Gastroesophageal sphincter (tissue), 4 donors: ENCODE results near the gene BAHCC1. TPM values are rescaled to one million over a fixed set of nuclear protein-coding genes. Genes with fewer than 3 reads are reported as not detected.
A peak's percentile ranks its signal among the peaks of the same experiment; 100 is the strongest.

ENCODE experiments used
- ATAC-seq: fragments of 150-250 bp; one replicate; pipeline ENCODE4 v1.9.1; 2016; ENCODE audit warnings: mild to moderate bottlenecking, moderate library complexity
- H3K27ac ChIP-seq, 4 donors: fragments of 200-600 bp; sonication (generic) in 3 of 4; 1 replicate in 3 of 4; 2 replicates in 1 of 4; pipeline ENCODE4 v1.5.1; 2016 to 2019
- H3K27me3 ChIP-seq: fragments of 200-600 bp; sonication (generic); one replicate; pipeline ENCODE4 v1.5.1; 2019
- H3K36me3 ChIP-seq, 2 donors: fragments of 200-600 bp; sonication (generic); one replicate each; pipeline ENCODE4 v1.5.1; 2019; ENCODE audit warnings: control low read depth in 1 of 2
- H3K4me1 ChIP-seq, 3 donors: fragments of 200-600 bp; sonication (generic); 1 replicate in 2 of 3; 2 replicates in 1 of 3; pipeline ENCODE4 v1.5.1; 2016 to 2019; ENCODE audit warnings: control low read depth in 2 of 3
- H3K4me3 ChIP-seq, 2 donors: fragments of 200-600 bp; sonication (generic); one replicate each; pipeline ENCODE4 v1.5.1; 2019; ENCODE audit warnings: mild to moderate bottlenecking in 1 of 2, moderate library complexity in 1 of 2
- H3K9me3 ChIP-seq, 3 donors: fragments of 200-600 bp; sonication (generic); one replicate each; pipeline ENCODE4 v1.5.1; 2017 to 2019; ENCODE audit warnings: control low read depth in 2 of 3
- EP300 ChIP-seq: sonication (generic); formaldehyde crosslinking; IDR thresholded peaks from one replicate; pipeline ENCODE4 v1.6.1; 2017; ENCODE audit warnings: antibody characterized with exemption, mild to moderate bottlenecking
- POLR2A ChIP-seq, 2 donors: fragments of 450-650 bp; IDR thresholded peaks; one replicate each; pipeline ENCODE4 v1.6.1; 2017; ENCODE audit warnings: antibody characterized with exemption in 2 of 2, mild to moderate bottlenecking in 2 of 2, moderate library complexity in 1 of 2
- POLR2AphosphoS5 ChIP-seq: sonication (generic); formaldehyde crosslinking; IDR thresholded peaks from one replicate; pipeline ENCODE4 v1.6.1; 2017; ENCODE audit warnings: antibody characterized with exemption
- WGBS, 2 donors: methylation state at CpG; one replicate each; pipeline ENCODE4 v1.1.5; 2018; ENCODE audit warnings: low coverage in 1 of 2; 5-methylcytosine and 5-hydroxymethylcytosine counted together
- total RNA-seq, 4 donors: library from RNA; depleted of rRNA; stranded (reverse); fragments of >200 nt; gene quantifications; one replicate each; pipeline ENCODE4 v1.1.0, GENCODE V29; 2016
- TF ChIP-seq, protein P1 (sequence below), 4 experiments: fragments of 200-600 bp in 2 of 4; fragments of 450-650 bp in 2 of 4; sonication (generic) in 1 of 4; IDR thresholded peaks; one replicate each; pipeline ENCODE4 v1.5.1; 2017 to 2019; ENCODE audit warnings: antibody characterized with exemption in 4 of 4, mild to moderate bottlenecking in 2 of 4, moderate library complexity in 2 of 4

Gene BAHCC1
- total RNA-seq, 4 donors from 2014 or later, result 17.5 to 34.3 (median 19.5) TPM

GRCh38 chr17:81459864-81460263 lies 64.6 kb downstream of the BAHCC1 start:
- ATAC-seq, result no peak
- Histone ChIP-seq H3K9me3 (no peaks in the 10 kb centered on the region), H3K4me3 (no peak overlapping the region), H3K27me3 (no peaks in the 10 kb centered on the region), H3K4me1 (no peaks in the 10 kb centered on the region), H3K27ac (peak overlapping the region in 1 of 4 donors; percentile 21), H3K36me3 (peaks cover 0 to 88% of the 10 kb centered on the region in 2 donors)
- WGBS, 2 donors, result no CpG with 5 or more reads among the region's 16 CpGs
- TF ChIP-seq, protein P1, sequence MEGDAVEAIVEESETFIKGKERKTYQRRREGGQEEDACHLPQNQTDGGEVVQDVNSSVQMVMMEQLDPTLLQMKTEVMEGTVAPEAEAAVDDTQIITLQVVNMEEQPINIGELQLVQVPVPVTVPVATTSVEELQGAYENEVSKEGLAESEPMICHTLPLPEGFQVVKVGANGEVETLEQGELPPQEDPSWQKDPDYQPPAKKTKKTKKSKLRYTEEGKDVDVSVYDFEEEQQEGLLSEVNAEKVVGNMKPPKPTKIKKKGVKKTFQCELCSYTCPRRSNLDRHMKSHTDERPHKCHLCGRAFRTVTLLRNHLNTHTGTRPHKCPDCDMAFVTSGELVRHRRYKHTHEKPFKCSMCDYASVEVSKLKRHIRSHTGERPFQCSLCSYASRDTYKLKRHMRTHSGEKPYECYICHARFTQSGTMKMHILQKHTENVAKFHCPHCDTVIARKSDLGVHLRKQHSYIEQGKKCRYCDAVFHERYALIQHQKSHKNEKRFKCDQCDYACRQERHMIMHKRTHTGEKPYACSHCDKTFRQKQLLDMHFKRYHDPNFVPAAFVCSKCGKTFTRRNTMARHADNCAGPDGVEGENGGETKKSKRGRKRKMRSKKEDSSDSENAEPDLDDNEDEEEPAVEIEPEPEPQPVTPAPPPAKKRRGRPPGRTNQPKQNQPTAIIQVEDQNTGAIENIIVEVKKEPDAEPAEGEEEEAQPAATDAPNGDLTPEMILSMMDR (IDR thresholded peaks at IDR 0.05), result no peak
- no peak for TF ChIP-seq POLR2AphosphoS5
- TF ChIP-seq POLR2A (IDR thresholded peaks at IDR 0.05), result no peak
- TF ChIP-seq EP300, result no peak

DNA sequence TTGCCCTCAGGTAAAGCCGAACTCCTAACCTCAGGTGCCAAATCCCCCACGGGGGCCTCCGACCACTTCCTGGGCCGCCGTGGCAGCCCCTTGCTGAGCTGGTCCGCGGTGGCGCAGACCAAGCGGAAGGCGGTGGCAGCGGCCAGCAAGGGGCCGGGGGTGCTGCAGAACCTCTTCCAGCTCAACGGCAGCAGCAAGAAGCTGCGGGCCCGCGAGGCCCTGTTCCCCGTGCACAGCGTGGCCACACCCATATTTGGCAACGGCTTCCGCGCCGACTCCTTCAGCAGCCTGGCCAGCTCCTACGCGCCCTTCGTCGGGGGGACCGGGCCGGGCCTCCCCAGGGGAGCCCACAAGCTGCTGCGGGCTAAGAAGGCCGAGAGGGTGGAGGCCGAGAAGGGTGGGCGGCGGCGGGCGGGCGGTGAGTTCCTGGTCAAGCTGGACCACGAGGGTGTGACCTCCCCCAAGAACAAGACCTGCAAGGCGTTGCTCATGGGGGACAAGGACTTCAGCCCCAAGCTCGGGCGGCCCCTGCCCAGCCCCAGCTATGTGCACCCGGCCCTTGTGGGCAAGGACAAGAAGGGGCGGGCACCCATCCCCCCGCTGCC lies 65.7 kb downstream of the BAHCC1 start:
- H3K27me3 ChIP-seq, result no peaks in the 10 kb centered on the region
- H3K4me3 ChIP-seq, result no peak overlapping the region
- no peaks in the 10 kb centered on the region for H3K4me1 ChIP-seq
- WGBS, 2 donors, result 60 to 100% methylated on average over 1 to 7 of the region's 43 CpGs
- TF ChIP-seq POLR2A (IDR thresholded peaks at IDR 0.05), result no peak
- TF ChIP-seq, protein P1 (IDR thresholded peaks at IDR 0.05), result no peak
- no peak for TF ChIP-seq POLR2AphosphoS5
- no peak for TF ChIP-seq EP300
- no peaks in the 10 kb centered on the region for H3K9me3 ChIP-seq
- H3K36me3 ChIP-seq, result peaks cover 0 to 82% of the 10 kb centered on the region in 2 donors
- ATAC-seq, result no peak
- no peak overlapping the region for H3K27ac ChIP-seq

DNA sequence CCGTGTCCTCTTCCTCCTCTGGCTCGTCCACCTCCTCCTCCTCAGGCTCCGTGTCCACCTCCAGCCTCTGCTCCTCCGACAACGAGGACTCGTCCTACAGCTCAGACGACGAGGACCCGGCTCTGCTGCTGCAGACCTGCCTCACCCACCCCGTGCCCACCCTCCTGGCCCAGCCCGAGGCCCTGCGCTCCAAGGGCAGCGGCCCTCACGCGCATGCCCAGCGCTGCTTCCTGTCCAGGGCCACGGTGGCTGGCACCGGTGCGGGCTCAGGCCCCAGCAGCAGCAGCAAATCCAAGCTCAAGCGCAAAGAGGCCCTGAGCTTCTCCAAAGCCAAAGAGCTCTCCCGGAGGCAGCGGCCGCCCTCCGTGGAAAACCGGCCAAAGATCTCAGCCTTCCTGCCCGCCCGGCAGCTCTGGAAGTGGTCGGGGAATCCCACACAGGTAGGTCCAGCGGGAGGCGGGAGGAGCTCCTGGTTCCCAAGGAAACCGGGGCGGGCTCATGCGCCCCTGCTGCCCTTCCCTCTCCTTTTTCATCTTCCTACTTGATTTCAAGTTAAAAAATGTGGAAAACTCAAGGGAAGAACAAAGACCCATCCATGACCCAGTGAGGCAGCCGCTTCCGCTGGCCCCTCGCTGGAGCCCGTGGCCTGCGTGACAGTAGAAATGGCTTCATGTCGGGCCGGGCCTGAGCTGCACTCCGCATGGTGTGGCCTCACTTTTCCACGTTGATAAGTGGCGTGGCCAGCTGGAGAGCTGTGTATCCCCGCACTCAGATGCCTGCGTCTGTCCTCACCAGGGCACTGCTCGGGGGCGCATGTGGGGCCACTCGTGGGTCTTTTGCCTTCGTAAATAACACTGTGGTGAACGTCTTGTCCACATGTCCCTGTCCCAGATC lies 66.6 kb downstream of the BAHCC1 start:
- no peaks in the 10 kb centered on the region for H3K9me3 ChIP-seq
- no peak overlapping the region for H3K27ac ChIP-seq
- no peak overlapping the region for H3K4me3 ChIP-seq
- TF ChIP-seq POLR2A (IDR thresholded peaks at IDR 0.05), result no peak
- TF ChIP-seq POLR2AphosphoS5, result no peak
- TF ChIP-seq, protein P1 (IDR thresholded peaks at IDR 0.05), result no peak
- no peak for TF ChIP-seq EP300
- ATAC-seq, result no peak
- H3K36me3 ChIP-seq, result peaks cover 0 to 79% of the 10 kb centered on the region in 2 donors
- no peaks in the 10 kb centered on the region for H3K4me1 ChIP-seq
- WGBS, 2 donors, result 88 to 100% methylated on average over 1 to 6 of the region's 50 CpGs
- H3K27me3 ChIP-seq, result no peaks in the 10 kb centered on the region

DNA sequence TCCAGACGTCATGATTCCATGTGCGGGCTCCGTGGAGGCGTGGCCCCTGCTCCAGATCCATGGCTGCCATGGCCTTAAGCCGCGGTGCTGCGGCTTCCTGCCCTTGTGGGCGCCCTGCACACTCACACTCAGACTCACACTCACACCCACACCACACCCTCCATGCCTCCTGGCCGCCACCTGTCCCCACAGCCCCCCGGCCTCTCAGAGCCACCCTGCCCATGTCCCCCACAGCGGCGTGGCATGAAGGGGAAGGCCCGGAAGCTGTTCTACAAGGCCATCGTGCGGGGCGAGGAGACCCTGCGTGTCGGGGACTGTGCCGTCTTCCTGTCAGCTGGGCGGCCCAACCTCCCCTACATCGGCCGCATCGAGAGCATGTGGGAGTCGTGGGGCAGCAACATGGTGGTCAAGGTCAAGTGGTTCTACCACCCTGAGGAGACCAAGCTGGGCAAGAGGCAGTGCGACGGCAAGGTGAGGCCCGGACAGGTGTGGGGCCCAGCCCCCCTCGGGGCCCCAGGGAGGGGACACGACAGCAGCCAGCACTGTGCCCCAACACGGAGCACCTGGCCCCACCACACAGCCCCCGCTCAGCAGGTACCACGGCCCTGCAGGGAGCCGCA lies 67.4 kb downstream of the BAHCC1 start:
- Histone ChIP-seq H3K4me3 (no peak overlapping the region), H3K27ac (no peak overlapping the region), H3K27me3 (no peaks in the 10 kb centered on the region), H3K36me3 (peaks cover 0 to 77% of the 10 kb centered on the region in 2 donors), H3K9me3 (no peaks in the 10 kb centered on the region), H3K4me1 (no peaks in the 10 kb centered on the region)
- 88% methylated on average over 5 of the region's 33 CpGs; no CpG with 5 or more reads in 1 of the 2 donors for WGBS, 2 donors
- no peak for ATAC-seq
- TF ChIP-seq POLR2A (IDR thresholded peaks at IDR 0.05) (no peak), EP300 (no peak), POLR2AphosphoS5 (no peak)
- TF ChIP-seq, protein P1 (IDR thresholded peaks at IDR 0.05), result no peak
